ENCODE results near the gene TESK2.

DNA sequence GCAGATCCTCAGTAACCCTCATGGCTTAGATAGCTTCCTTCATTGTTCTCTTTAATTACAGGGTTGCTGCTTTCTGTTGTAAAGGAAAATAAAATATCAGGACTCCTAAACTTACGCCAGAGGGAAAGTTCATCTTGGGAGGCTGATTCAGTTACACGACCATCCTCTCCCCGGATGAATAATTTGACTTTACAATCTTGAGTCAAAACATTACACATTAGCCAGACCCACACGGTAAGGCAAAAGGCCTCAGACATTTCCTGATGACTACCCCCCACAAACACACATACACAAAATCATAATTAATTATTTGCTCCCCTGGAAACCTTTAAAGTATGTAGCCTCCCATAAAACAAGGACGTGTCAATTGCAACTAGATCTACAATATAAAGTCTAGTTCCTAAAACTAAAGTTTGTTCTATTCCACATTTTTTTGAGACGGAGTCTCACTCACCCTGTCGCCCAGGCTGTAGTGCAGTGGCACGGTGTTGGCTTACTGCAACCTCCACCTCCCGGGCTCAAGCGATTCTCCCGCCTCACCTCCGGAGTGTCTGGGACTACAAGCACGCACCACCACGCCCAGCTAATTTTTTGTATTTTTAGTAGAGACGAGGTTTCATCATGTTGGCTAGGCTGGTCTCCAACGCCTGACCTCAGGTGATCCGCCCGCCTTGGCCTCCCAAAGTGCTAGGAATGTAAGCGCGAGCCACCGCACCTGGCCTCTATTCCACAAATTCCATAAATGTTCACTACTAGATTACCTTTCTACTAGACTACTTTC, 31.6 kb upstream of the TESK2 start:
- TF ChIP-seq, protein P1, sequence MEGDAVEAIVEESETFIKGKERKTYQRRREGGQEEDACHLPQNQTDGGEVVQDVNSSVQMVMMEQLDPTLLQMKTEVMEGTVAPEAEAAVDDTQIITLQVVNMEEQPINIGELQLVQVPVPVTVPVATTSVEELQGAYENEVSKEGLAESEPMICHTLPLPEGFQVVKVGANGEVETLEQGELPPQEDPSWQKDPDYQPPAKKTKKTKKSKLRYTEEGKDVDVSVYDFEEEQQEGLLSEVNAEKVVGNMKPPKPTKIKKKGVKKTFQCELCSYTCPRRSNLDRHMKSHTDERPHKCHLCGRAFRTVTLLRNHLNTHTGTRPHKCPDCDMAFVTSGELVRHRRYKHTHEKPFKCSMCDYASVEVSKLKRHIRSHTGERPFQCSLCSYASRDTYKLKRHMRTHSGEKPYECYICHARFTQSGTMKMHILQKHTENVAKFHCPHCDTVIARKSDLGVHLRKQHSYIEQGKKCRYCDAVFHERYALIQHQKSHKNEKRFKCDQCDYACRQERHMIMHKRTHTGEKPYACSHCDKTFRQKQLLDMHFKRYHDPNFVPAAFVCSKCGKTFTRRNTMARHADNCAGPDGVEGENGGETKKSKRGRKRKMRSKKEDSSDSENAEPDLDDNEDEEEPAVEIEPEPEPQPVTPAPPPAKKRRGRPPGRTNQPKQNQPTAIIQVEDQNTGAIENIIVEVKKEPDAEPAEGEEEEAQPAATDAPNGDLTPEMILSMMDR (IDR thresholded peaks at IDR 0.05) = no peak
- TF ChIP-seq EZH2 (IDR thresholded peaks at IDR 0.05) = no peak
